B cell (primary cell): ENCODE data around the gene NUDT19. TPM values are rescaled to one million over a fixed set of nuclear protein-coding genes. Genes with fewer than 3 reads are reported as not detected.

ENCODE experiments used
- ATAC-seq: fragments of 200-7000 bp; cut with Tn5 transposase; one replicate; pipeline ENCODE4 v1.10.0; 2021; ENCODE audit warnings: low read depth, mild to moderate bottlenecking, moderate number of reproducible peaks, moderate library complexity
- CTCF ChIA-PET: fragments of 350-600 bp; sonication (Branson Sonifier 250); formaldehyde crosslinking; loops from one replicate; lab custom pipeline; 2021; ENCODE audit warnings: antibody characterized with exemption, inconsistent platforms; lab: Charles Lee
- POLR2A ChIA-PET: fragments of 350-600 bp; sonication (Branson Sonifier 250); formaldehyde crosslinking; loops from one replicate; lab custom pipeline; 2021; ENCODE audit warnings: antibody characterized with exemption; lab: Charles Lee
- DNase-seq: peaks from one replicate; pipeline ENCODE4 v3.0.0; 2013
- H2AFZ ChIP-seq: 2 replicates; pipeline ENCODE4 v1.6.1; 2012; ENCODE audit warnings: mild to moderate bottlenecking, low read depth, low read length; ENCODE audit not compliant: insufficient read depth, poor library complexity, severe bottlenecking
- H3K27ac ChIP-seq, 2 donors: 1 replicate in 1 of 2; 2 replicates in 1 of 2; pipeline ENCODE4 v1.5.1; 2012 to 2013; ENCODE audit warnings: low read length in 2 of 2, mild to moderate bottlenecking in 2 of 2, moderate library complexity in 1 of 2
- H3K27me3 ChIP-seq, 4 experiments: fragments of 200-600 bp in 1 of 4; sonication (generic) in 1 of 4; replicated peaks in 1 of 4; 1 replicate in 2 of 4; 2 replicates in 2 of 4; pipeline versions ENCODE4 v1.6.1 to v1.7.0; 2013 to 2016; ENCODE audit warnings: low read length in 3 of 4, mild to moderate bottlenecking in 2 of 4, mixed read lengths in 1 of 4, moderate library complexity in 1 of 4; ENCODE audit not compliant: insufficient read depth in 4 of 4, control insufficient read depth in 3 of 4; ENCODE audit errors: control extremely low read depth in 1 of 4
- H3K36me3 ChIP-seq, 2 experiments: replicated peaks in 1 of 2; 1 replicate in 1 of 2; 2 replicates in 1 of 2; pipeline versions ENCODE4 v1.6.1 to v1.7.1; 2013; ENCODE audit warnings: low read length in 1 of 2; ENCODE audit not compliant: insufficient read depth in 2 of 2, control insufficient read depth in 1 of 2; ENCODE audit errors: control extremely low read depth in 1 of 2, extremely low read depth in 1 of 2
- H3K4me1 ChIP-seq, 2 donors: fragments of 200-600 bp in 1 of 2; sonication (generic) in 1 of 2; 1 replicate in 1 of 2; 2 replicates in 1 of 2; pipeline versions ENCODE4 v1.5.1 to v1.6.1; 2013 to 2017; ENCODE audit warnings: low read length in 2 of 2; ENCODE audit not compliant: control insufficient read depth in 2 of 2, insufficient read depth in 2 of 2
- H3K4me2 ChIP-seq: replicated peaks from 2 replicates; pipeline ENCODE3; 2012; ENCODE audit warnings: mild to moderate bottlenecking, low read depth, low read length; ENCODE audit not compliant: poor library complexity, severe bottlenecking
- H3K4me3 ChIP-seq, 5 experiments: fragments of 200-600 bp in 1 of 5; sonication (generic) in 1 of 5; 1 replicate in 3 of 5; 2 replicates in 2 of 5; pipeline versions ENCODE4 v1.5.1 to v1.7.0; 2011 to 2016; ENCODE audit warnings: low read length in 4 of 5, mild to moderate bottlenecking in 4 of 5, low read depth in 2 of 5, control low read depth in 1 of 5, moderate library complexity in 1 of 5; ENCODE audit not compliant: insufficient read depth in 1 of 5; ENCODE audit errors: control extremely low read depth in 1 of 5, extremely low read depth in 1 of 5
- H3K79me2 ChIP-seq: fragments of 200-600 bp; sonication (generic); one replicate; pipeline ENCODE4 v1.6.0; 2016; ENCODE audit warnings: low read length; ENCODE audit not compliant: control insufficient read depth, insufficient read depth
- H3K9ac ChIP-seq: fragments of 200-600 bp; sonication (generic); 2 replicates; pipeline ENCODE4 v1.6.1; 2017; ENCODE audit warnings: mild to moderate bottlenecking, low read length, moderate library complexity
- H3K9me3 ChIP-seq, 3 donors: one replicate each; pipeline versions ENCODE4 v1.6.1 to v1.7.1; 2013; ENCODE audit warnings: low read length in 2 of 3; ENCODE audit not compliant: control insufficient read depth in 2 of 3, insufficient read depth in 1 of 3; ENCODE audit errors: control extremely low read depth in 1 of 3
- H4K20me1 ChIP-seq: 2 replicates; pipeline ENCODE4 v1.6.0; 2012; ENCODE audit warnings: mild to moderate bottlenecking, low read length; ENCODE audit not compliant: insufficient read depth, control insufficient read depth, poor library complexity, severe bottlenecking
- H3K27ac Mint-ChIP-seq: one replicate; pipeline ENCODE4 v1.8.0; 2021; ENCODE audit warnings: mixed read lengths
- H3K27me3 Mint-ChIP-seq: one replicate; pipeline ENCODE4 v1.8.0; 2021; ENCODE audit warnings: mixed read lengths
- H3K4me1 Mint-ChIP-seq: one replicate; pipeline ENCODE4 v1.8.0; 2021; ENCODE audit warnings: mixed read lengths
- H3K4me3 Mint-ChIP-seq: one replicate; pipeline ENCODE4 v1.8.0; 2021; ENCODE audit warnings: mixed read lengths
- H3K9me3 Mint-ChIP-seq: one replicate; pipeline ENCODE4 v1.8.0; 2022; ENCODE audit warnings: mixed read lengths; ENCODE audit not compliant: insufficient read depth
- CTCF ChIP-seq: fragments of 200-600 bp; IDR thresholded peaks from one replicate; pipeline ENCODE4 v1.8.0; 2022; ENCODE audit warnings: antibody characterized with exemption, mild to moderate bottlenecking
- EZH2 ChIP-seq: IDR thresholded peaks from 2 replicates; pipeline ENCODE4 v1.6.1; 2012; ENCODE audit warnings: borderline replicate concordance, low read depth, mild to moderate bottlenecking, moderate library complexity, low read length; ENCODE audit not compliant: insufficient read depth, poor library complexity, severe bottlenecking
- WGBS: methylation state at CpG from one replicate; pipeline ENCODE4 v1.1.5; 2013; ENCODE audit warnings: missing lambda C conversion rate; ENCODE audit not compliant: insufficient coverage; 5-methylcytosine and 5-hydroxymethylcytosine counted together
- intact Hi-C: fragments of 100-400 bp; cut with micrococcal nuclease; formaldehyde crosslinking; loops from one replicate; pipeline ENCODE4 v1.10.0; 2022
- polyA plus RNA-seq: library from polyadenylated mRNA; depleted of rRNA; stranded (reverse); fragments of >200 nt; gene quantifications from 2 replicates; pipeline ENCODE4 v1.2.3, GENCODE V29; 2012
- total RNA-seq, 2 donors: library from RNA; stranded (reverse); fragments of 120-200 nt in 1 of 2; gene quantifications; 1 replicate in 1 of 2; 2 replicates in 1 of 2; pipeline versions ENCODE4 v1.2.3 to v1.2.4, GENCODE V29; 2013 to 2022

NUDT19 gene
- total and polyA plus RNA-seq, 2 donors (not counting 1 experiment from before 2014, with no cell fraction given) = 3.6 to 7.1 TPM

GRCh38 chr19:32646556-32646955, 45.1 kb upstream of the NUDT19 start:
- no peak for ATAC-seq
- peaks cover 8 to 54% of the 10 kb centered on the region in 2 experiments for H3K36me3 ChIP-seq

GRCh38 chr19:32647361-32647760, 44.3 kb upstream of the NUDT19 start:
- no peak for TF ChIP-seq EZH2
- no peak for TF ChIP-seq CTCF

More at GRCh38 chr19:32646556-32646955, 45.1 kb upstream of the NUDT19 start:
- H3K4me1 ChIP-seq = no peaks in the 10 kb centered on the region
- no peak overlapping the region for H3K27ac ChIP-seq
- no peak overlapping the region for H3K4me3 Mint-ChIP-seq
- intact Hi-C loops = no loop called here
- H4K20me1 ChIP-seq = no peaks in the 10 kb centered on the region
- no peak for TF ChIP-seq EZH2
- no peak for TF ChIP-seq CTCF
- ChIA-PET CTCF (no interaction called here), POLR2A (no interaction called here)
- no peak overlapping the region for H3K4me3 ChIP-seq
- H2AFZ ChIP-seq = no peak overlapping the region
- H3K27me3 ChIP-seq = no peaks in the 10 kb centered on the region
- 88% methylated on average over 4 of the region's 6 CpGs for WGBS
- no peaks in the 10 kb centered on the region for H3K79me2 ChIP-seq
- DNase-seq = no peak
- H3K27me3 Mint-ChIP-seq = no peaks in the 10 kb centered on the region
- H3K9ac ChIP-seq = no peak overlapping the region
- H3K4me1 Mint-ChIP-seq = peaks cover 2% of the 10 kb centered on the region
- no peaks in the 10 kb centered on the region for H3K9me3 Mint-ChIP-seq
- H3K4me2 ChIP-seq = no peak overlapping the region
- H3K27ac Mint-ChIP-seq = no peak overlapping the region
- H3K9me3 ChIP-seq = no peaks in the 10 kb centered on the region

More at GRCh38 chr19:32647361-32647760, 44.3 kb upstream of the NUDT19 start:
- Histone ChIP-seq H3K36me3 (peaks cover 8 to 53% of the 10 kb centered on the region in 2 experiments), H3K4me3 (no peak overlapping the region), H3K79me2 (no peaks in the 10 kb centered on the region), H3K27ac (no peak overlapping the region), H3K4me1 (no peaks in the 10 kb centered on the region), H2AFZ (no peak overlapping the region), H3K4me2 (no peak overlapping the region), H3K9me3 (no peaks in the 10 kb centered on the region), H3K27me3 (no peaks in the 10 kb centered on the region), H4K20me1 (no peaks in the 10 kb centered on the region), H3K9ac (no peak overlapping the region)
- no peak for ATAC-seq
- ChIA-PET POLR2A (no interaction called here), CTCF (interaction anchor here (1.2 kb wide), 1 partner anchor 47 kb away, joined by 3 read pairs; no protein-coding TSS in a partner anchor)
- Mint-ChIP-seq H3K9me3 (no peaks in the 10 kb centered on the region), H3K4me1 (peaks cover 2% of the 10 kb centered on the region), H3K4me3 (no peak overlapping the region), H3K27me3 (no peaks in the 10 kb centered on the region), H3K27ac (no peak overlapping the region)
- WGBS = 85% methylated on average over 6 of the region's 8 CpGs
- intact Hi-C loops = no loop called here
- DNase-seq = no peak
